HL-60 (cell line): ENCODE measurements around the gene CBLN1.

ENCODE experiments used
- DNase-seq, 2 experiments: peaks; one replicate each; pipeline ENCODE4 v3.0.0-alpha.2; 2010 to 2020; ENCODE audit warnings: low read depth in 1 of 2, low spot score in 1 of 2
- H3K27ac ChIP-seq: fragments of 250-450 bp; sonication (Bioruptor Pico); replicated peaks from 2 replicates; pipeline ENCODE4 v1.5.1; 2020; ENCODE audit warnings: mild to moderate bottlenecking, moderate library complexity
- H3K27me3 ChIP-seq: fragments of 250-450 bp; sonication (Bioruptor Pico); 2 replicates; pipeline ENCODE4 v1.5.1; 2021; ENCODE audit warnings: mild to moderate bottlenecking, moderate library complexity; ENCODE audit not compliant: insufficient read depth, poor library complexity, severe bottlenecking
- H3K4me3 ChIP-seq: replicated peaks from 2 replicates; pipeline ENCODE4 v1.5.1; 2011; ENCODE audit warnings: mild to moderate bottlenecking, control low read depth, low read length; ENCODE audit not compliant: insufficient read depth
- CTCF ChIP-seq: IDR thresholded peaks from one replicate; pipeline ENCODE4 v1.5.1; 2011; ENCODE audit warnings: low read length, control low read depth, inconsistent platforms; ENCODE audit not compliant: insufficient read depth
- GABPA ChIP-seq: IDR thresholded peaks from 2 replicates; pipeline ENCODE4 v1.6.1; 2012; ENCODE audit warnings: low read depth
- POLR2AphosphoS5 ChIP-seq: IDR thresholded peaks from 2 replicates; pipeline ENCODE4 v1.6.1; 2012; ENCODE audit warnings: low read depth
- SPI1 ChIP-seq: IDR thresholded peaks from 2 replicates; pipeline ENCODE4 v1.6.1; 2012; ENCODE audit warnings: low read depth, mild to moderate bottlenecking, borderline replicate concordance
- TF ChIP-seq, protein P1 (sequence below): IDR thresholded peaks from 2 replicates; pipeline ENCODE4 v1.6.1; 2012; ENCODE audit warnings: low read depth; ENCODE audit not compliant: insufficient replicate concordance

The CBLN1 gene

DNA sequence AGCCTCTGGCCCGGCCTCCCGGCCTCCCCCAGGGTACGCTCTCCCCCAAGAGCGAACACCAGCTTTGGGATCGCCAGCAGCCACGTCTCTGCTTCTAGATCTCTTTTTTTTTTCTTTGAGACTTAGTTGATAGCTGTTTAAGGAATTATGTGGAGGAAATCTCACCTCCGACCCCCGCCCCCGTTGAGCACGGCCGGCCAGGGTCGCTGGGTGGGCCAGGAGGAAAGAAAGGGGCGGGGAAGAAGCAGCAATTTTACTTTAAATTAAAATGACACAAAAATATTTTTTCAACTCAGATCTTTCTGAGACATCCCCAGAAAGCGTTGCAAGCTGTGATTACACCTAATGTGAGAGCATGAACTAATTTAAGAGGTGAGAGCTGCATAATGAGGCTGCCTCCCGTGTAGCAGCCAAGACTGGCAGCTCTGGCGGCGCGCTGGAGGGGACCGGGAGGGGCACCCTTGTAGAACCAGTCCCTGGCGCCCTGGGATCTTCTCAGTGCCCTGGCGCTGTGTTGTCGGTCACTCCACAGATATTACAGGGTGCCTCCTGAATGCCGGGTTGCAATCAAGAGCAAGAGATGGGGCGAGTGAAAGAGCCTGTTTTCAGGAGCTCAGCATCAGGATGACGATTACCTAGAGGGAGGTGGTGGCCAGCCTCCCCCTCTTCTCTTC lies 1.9 kb upstream of the CBLN1 start:
- Histone ChIP-seq H3K27me3 (peaks cover 48% of the 10 kb centered on the region), H3K4me3 (no peak overlapping the region), H3K27ac (no peak overlapping the region)
- TF ChIP-seq, protein P1, sequence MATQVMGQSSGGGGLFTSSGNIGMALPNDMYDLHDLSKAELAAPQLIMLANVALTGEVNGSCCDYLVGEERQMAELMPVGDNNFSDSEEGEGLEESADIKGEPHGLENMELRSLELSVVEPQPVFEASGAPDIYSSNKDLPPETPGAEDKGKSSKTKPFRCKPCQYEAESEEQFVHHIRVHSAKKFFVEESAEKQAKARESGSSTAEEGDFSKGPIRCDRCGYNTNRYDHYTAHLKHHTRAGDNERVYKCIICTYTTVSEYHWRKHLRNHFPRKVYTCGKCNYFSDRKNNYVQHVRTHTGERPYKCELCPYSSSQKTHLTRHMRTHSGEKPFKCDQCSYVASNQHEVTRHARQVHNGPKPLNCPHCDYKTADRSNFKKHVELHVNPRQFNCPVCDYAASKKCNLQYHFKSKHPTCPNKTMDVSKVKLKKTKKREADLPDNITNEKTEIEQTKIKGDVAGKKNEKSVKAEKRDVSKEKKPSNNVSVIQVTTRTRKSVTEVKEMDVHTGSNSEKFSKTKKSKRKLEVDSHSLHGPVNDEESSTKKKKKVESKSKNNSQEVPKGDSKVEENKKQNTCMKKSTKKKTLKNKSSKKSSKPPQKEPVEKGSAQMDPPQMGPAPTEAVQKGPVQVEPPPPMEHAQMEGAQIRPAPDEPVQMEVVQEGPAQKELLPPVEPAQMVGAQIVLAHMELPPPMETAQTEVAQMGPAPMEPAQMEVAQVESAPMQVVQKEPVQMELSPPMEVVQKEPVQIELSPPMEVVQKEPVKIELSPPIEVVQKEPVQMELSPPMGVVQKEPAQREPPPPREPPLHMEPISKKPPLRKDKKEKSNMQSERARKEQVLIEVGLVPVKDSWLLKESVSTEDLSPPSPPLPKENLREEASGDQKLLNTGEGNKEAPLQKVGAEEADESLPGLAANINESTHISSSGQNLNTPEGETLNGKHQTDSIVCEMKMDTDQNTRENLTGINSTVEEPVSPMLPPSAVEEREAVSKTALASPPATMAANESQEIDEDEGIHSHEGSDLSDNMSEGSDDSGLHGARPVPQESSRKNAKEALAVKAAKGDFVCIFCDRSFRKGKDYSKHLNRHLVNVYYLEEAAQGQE: no peak
- TF ChIP-seq GABPA (no peak), SPI1 (no peak), POLR2AphosphoS5 (no peak), CTCF (no peak)
- DNase-seq: no peak

DNA sequence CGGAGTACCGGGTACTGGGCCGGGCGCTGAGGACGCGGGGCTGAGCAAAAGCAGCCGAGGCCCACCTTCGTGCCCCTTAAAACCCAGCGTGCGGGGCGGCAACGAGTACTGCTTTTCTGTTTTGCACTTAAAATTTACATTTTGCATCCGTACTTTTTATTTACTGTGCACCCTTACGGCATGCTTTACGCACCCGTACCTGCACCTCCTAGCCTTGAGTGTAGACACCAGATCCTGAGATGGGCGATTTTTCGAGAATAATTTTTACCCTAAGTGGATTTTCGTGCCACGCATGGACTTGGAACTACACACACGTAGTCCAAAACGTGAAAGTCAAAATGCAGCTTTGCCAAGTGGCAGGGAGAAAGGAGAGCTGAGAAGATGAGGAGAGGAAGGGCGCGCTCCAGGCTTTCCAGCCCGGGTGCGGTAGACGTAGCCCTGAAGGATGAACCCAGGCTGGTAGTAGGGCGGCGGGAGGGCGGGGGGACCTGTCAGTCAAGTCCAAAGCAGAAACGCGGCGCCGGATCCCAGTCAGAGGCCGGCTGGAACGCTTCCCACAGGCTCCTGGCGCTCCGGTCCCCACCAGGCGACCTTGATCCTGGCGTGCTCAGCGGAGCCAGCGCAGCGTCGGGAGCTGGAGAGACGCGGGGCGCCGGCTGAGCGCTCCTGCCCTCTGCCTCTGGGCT lies 1.2 kb upstream of the CBLN1 start:
- H3K4me3 ChIP-seq: no peak overlapping the region
- H3K27me3 ChIP-seq: peaks cover 55% of the 10 kb centered on the region
- no peak for DNase-seq
- TF ChIP-seq, protein P1: no peak
- TF ChIP-seq POLR2AphosphoS5 (no peak), GABPA (no peak), SPI1 (no peak), CTCF (no peak)
- H3K27ac ChIP-seq: no peak overlapping the region

DNA sequence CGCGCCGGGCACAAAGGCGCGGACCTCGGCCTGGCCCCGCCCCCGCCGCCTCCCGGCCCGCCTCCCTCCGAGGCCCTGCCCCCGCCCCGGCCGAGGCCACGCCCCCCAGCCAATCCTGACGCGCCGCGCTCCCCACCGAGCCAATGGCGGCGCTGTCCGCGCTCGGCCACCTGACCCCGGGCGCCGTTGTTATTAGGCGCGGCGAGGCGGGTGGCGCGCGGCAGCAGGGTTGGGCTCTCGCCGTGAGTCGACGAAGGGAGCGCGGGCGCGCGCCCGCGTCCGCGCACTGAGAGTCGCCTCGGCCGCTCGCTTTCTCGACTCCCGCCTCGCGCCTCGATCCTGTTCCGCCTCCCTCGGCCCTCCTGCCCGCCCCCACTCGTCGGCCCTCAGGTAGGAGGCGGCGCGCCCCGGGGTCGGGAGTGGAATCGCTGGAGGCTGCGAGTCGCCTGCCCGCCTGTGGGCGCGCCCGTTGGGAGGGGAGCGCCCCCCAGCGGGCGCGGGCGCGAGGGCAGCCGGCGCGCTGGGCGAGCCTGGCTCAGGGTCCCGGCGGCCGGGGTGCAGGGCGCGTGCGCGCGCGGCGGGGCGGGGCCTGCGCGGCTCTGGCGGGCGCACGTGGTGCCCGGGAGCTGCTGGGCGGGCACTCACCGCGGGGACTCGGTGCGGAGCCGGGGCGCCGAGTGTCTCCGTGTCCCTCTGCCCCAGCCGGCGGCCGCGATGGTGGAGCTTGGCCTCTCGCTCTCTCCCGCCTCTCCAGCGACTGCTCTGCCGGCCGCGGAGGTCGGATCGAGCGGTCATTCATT lies 405 bp upstream of the CBLN1 start:
- TF ChIP-seq POLR2AphosphoS5: no peak
- TF ChIP-seq, protein P1: no peak
- TF ChIP-seq CTCF: no peak
- no peak for TF ChIP-seq GABPA
- TF ChIP-seq SPI1: no peak
- DNase-seq: peak in 1 of 2 experiments; percentile 45
- Histone ChIP-seq H3K27ac (no peak overlapping the region), H3K4me3 (no peak overlapping the region), H3K27me3 (peaks cover 63% of the 10 kb centered on the region)
